D721Med (cell line): ENCODE results near the gene SEZ6L.

ENCODE experiments used
- DNase-seq: peaks from one replicate; pipeline ENCODE4 v3.0.0; 2011; ENCODE audit warnings: low spot score; ENCODE audit not compliant: insufficient read length
- FAIRE-seq: peaks from 2 replicates; lab custom pipeline; 2011; peaks lifted over from hg19 to GRCh38; lab: Jason Lieb, UNC
- CTCF ChIP-seq: IDR thresholded peaks from 2 replicates; pipeline ENCODE4 v1.5.1; 2012; ENCODE audit warnings: mild to moderate bottlenecking, control low read depth; ENCODE audit not compliant: insufficient read depth; ENCODE audit errors: missing control alignments

SEZ6L gene

GRCh38 chr22:26304730-26305129 lies 135.5 kb downstream of the SEZ6L start:
- FAIRE-seq (no peak), DNase-seq (no peak)
- TF ChIP-seq CTCF, result no peak

- TF ChIP-seq CTCF, result no peak
- DNase-seq (no peak), FAIRE-seq (no peak)
These were observed 139.2 kb downstream of the SEZ6L start for GRCh38 chr22:26308467-26308866.

GRCh38 chr22:26310616-26311015 lies 141.4 kb downstream of the SEZ6L start:
- DNase-seq (no peak), FAIRE-seq (no peak)
- TF ChIP-seq CTCF, result no peak

- FAIRE-seq (no peak), DNase-seq (no peak)
- TF ChIP-seq CTCF, result no peak
These were observed 144.0 kb downstream of the SEZ6L start for GRCh38 chr22:26313291-26313690.

GRCh38 chr22:26314171-26314570 lies 144.9 kb downstream of the SEZ6L start:
- FAIRE-seq, result no peak
- no peak for DNase-seq
- no peak for TF ChIP-seq CTCF

GRCh38 chr22:26314656-26315055 lies 145.4 kb downstream of the SEZ6L start:
- FAIRE-seq (no peak), DNase-seq (no peak)
- no peak for TF ChIP-seq CTCF

GRCh38 chr22:26316732-26317285 lies 147.5 kb downstream of the SEZ6L start:
- FAIRE-seq (no peak), DNase-seq (no peak)
- no peak for TF ChIP-seq CTCF
